Renal cortex interstitium (tissue), 15 donors: ENCODE measurements around the gene BSX. TPM values are rescaled to one million over a fixed set of nuclear protein-coding genes. Genes with fewer than 3 reads are reported as not detected.

Experiments used
- DNase-seq, 11 donors: peaks; one replicate each; pipeline ENCODE4 v3.0.0-alpha.2; 2013; ENCODE audit warnings: low read depth in 9 of 11, low spot score in 4 of 11; ENCODE audit errors: extremely low read depth in 1 of 11
- long read RNA-seq, 16 experiments: transcript quantifications; one replicate each; lab custom pipeline, GENCODE V29; 2026
- polyA plus RNA-seq, 3 donors: library from polyadenylated mRNA; unstranded; fragments of 120-200 nt; gene quantifications; one replicate each; pipeline ENCODE4 v1.2.1, GENCODE V29; 2013; ENCODE audit not compliant: insufficient read length in 3 of 3

Gene BSX
- not detected for polyA plus RNA-seq
- long read RNA-seq, donor 1: 0 reads
- long read RNA-seq, donor 2: 0 reads
- long read RNA-seq, donor 3: 0 reads
- long read RNA-seq, donor 4: 0 reads
- long read RNA-seq, donor 5: 0 reads
- long read RNA-seq, donor 6: 0 reads
- long read RNA-seq, donor 7: 0 reads
- long read RNA-seq, donor 8: 0 reads
- long read RNA-seq, donor 9: 0 reads
- long read RNA-seq, donor 10: 0 reads
- long read RNA-seq, donor 11: 0 reads
- long read RNA-seq, donor 12: 0 reads
- long read RNA-seq, donor 13: 0 reads
- long read RNA-seq, donor 14: 0 reads
- long read RNA-seq, donor 15: 0 reads
- long read RNA-seq, donor 16: 0 reads

DNA sequence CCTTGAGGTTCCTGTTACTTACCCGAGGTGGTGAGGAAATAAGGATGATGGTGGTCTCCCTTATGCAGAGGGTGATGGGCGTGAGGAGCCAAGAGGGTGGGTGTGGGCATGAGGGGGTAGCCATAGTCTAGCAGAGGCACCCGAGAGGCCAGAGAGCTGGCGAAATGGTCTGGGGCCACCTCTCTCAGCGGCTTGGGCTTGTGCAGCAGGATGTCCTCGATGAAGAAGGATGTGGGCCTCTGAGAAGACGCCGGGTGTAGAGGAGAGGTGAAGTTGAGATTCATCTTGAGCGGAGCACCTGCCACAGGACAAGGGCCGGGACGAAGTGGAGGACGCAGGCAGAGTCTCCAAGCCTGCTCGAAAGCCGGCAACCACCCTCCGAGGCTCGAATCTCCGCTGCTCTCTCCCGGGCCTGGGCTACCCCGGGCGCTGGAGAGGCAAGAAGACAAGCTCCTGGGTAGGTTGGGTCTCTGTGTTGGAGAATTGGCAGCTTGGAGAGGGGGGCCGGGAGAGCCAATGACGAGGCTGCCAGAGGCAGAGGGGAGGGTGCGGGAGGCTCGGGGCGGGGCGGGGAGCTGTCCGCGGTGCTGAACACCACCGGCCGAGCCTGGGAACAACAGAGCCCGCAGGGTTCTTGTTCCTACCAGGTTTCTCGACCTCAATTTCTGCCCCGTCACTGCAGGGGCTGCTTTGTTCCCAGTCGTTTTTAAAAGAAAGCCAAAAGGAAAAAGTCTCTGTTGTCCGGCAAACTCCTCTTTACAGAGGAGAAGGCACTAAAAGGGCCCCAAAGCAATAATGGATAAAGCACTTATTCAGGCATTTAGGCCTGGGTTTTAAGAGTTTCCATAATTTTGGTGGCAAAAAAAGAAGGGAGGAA is at the start of gene BSX:
Gene BSX (minus strand): TSS at position 447 of the 877 bp plus-strand sequence. CDS start 163 bp downstream, at position 284.
- DNase-seq: peak in 10 of 11 donors; percentile 47 to 69 (median 63)

DNA sequence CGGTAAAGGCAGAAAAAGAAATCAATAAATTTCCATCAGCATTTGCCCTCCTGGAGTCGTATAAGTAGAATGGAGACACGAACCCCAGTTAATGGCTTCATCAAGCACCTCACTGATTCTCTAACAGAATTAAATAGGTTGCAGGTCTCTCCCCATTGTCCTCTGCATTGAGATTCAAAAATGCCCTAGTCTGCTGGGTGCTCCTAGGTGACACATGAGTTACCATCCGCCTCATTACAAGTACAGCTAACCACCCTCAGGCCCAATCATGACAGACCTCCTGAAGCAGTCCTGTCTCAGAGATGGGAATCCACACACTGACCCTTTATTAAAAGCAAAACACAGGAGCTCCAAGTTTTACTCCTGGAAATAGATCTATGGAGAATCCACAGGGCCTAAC is 48.9 kb upstream of the BSX start:
- DNase-seq: no peak

- peak in 1 of 11 donors; percentile 5 for DNase-seq
Measured at GRCh38 chr11:123020968-123021367, 39.3 kb upstream of the BSX start.

- DNase-seq: no peak
Measured at GRCh38 chr11:123018702-123019101, 37.1 kb upstream of the BSX start.

GRCh38 chr11:123011510-123011909 is 29.9 kb upstream of the BSX start:
- no peak for DNase-seq

DNA sequence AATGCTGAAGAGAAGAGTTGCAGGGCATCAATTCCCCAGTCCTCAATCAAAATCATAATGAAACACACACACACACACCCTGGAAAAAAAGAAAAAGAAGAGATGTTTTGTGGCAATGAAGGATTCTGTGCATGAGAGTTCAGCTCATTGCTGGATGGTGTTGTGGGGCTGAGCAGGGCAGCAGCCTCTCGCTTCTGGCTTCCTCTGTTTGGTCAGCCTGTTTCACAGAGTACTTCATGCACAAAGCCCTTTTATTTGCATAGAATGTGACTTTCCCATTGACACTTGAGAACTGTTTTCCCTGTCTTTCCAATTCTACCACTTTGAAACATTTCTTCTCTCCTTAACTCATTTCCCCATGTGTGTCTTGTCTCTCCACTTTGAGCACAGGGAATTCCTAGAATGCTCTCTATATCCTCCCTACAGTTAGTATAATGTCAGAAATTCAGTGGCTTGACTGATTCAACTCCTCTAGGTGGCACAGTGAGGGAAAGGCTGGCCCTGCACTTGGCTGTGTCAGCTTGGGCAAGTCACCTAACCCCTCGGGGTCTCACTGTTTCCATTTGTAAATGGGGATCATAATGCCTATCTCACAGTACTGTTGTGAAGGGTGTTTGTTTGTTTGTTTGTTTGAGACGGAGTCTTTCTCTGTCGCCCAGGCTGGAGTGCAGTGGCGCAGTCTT is 25.4 kb upstream of the BSX start:
- no peak for DNase-seq

DNA sequence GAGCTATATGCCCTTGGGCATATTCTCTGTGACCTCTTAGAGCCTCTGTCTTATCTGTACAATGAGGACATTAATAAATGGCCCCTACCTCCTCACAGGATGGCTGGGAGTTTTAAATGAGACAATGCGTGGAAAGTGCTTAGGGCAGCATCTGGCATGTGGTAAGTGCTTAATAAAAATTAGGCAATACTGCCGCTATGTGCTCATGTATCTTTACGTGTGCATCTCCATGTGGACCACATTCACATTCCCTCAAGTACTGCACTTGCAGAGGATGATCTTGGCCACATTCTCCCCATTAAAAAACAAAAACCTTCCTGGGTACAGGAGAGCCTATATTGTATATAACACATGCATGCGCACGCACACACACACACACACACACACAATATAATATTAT is 19.1 kb upstream of the BSX start:
- no peak for DNase-seq

- DNase-seq: no peak
Measured at GRCh38 chr11:122998727-122999366, 17.2 kb upstream of the BSX start.

DNA sequence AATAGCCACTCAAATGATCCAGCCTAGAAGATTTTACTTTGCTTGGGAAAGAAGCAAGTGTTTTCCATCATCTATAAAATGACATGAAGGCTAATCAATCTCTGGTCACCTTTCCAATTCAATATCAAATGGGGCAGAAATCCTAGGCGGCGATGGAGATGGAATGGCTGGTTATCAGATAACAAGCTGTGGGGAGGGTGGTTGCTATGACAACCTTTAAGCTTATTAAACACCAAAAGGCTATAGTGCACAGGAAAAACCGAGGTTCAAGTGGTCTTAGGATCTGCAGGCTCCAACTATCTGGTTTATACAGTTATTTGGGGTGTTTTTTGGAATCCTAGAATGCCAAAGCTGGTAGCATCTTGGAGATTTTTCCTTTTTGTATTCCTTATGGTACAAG is 13.9 kb upstream of the BSX start:
- no peak for DNase-seq

DNA sequence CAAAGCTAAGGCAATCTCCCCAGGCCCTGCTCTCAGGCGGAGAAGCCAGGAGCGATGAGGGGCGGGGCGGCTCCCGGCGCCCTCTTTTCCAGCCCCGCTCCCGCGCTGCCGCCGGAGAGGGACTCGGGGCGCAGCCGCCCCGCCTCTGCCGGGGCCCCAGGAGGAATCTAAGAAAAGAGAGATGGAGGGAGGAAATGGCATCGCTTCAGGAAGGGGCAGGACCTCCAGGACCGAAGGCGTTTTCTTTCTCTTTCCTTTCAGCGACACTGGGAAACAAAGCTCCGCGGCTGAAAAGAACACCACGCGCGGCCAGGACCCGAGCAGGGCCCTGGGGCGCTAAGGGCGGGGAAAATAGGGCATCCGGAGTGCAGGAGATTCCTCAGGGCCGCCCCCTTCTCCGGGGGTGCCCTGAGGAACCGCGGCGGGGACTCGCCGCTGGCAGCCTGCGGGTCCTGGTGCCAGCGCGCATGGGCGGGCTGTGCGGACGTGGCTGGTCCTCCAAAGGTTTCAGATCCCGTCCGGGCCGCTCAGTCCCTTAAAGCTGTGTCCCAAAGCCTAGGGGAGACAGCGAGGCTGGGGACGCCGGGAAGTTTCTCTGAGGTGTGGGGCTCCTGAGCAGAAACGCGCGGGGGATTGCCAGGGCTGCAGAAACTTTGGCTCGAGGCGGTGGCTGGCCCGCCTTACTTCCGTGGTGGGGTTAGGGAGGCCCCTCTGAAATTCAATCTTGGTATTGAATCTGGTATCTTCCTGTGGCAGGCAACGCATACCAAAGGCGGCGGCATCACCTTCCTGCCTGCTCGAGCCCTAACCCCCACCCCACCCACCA is 2.8 kb upstream of the BSX start:
- no peak for DNase-seq

DNA sequence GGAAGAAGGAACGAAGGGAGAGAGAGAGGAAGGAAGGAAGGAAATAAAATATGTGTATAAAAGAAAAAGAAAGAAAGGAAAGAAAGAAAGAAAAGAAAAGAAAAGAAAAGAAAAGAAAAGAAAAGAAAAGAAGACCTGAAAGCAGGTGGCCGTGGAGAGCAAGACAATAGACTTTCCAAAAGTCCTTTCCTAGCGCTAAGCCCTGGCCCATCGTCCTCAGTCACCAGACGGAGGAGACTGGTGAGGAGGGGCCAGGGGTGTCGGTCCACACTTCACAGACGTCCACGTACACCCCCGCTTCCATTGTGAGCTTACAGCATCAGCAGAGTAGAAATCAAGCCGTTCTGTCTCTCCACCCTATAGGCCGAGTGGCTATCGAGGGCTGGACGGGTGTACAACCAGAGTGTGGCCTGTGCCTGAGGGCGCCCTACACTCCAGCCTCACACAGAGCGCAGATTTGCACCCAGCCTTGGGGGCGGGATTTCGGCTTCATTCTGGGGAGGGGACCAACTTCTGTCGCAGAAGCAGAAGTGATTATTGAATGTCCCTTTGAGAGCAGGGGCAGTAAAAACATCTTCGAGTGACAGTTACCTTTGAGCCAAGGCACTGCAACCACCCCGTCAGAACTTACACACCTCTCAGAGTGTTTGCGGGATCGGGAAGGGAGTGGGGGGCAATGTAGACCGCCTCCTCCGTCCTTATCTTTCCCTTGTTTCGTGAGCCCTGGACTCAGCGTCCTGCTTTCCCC is 2.0 kb upstream of the BSX start:
- no peak for DNase-seq

DNA sequence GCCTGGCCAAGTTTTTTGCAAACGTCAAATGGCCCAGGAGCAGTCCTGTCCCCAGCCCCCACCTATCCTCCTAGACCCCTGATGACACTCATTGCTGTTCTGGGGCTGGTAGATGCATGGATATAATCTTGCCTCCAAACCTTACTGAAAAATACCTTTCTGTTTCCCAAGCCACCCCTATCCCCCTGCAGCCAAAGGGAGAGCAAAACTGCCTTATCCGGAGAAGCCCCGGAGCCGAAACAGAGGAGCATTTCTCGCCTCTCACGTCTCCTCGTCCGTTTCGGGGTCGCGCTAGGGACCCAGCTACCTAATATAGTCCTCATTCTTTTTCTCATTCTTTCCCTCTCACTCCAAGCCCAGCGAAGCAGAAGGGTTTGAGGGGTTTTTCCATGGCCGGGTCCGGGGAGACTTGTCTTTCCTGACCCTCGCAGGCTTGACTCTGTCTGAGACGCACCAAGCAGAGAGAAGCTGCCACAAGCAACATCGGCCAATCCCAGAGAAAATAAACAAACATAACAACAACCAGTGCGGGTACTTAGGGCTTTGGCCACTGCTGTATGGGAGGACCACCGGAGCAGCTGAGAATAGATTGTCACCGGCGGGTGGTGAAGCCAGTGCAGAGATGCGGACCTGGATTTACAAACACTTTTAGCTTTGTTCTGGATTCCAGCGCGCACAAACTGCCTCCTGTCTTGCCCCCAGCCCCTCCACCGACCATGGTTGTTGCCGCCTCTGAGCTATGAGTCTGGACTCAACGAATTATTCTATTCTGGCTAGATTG is 1.6 kb downstream of the BSX start:
- DNase-seq: no peak

GRCh38 chr11:122979103-122979814 is 2.4 kb downstream of the BSX start:
- no peak for DNase-seq

- DNase-seq: no peak
Measured at GRCh38 chr11:122978299-122978620, 3.4 kb downstream of the BSX start.

GRCh38 chr11:122977470-122978298 is 4.0 kb downstream of the BSX start:
- no peak for DNase-seq
